ENCODE results near the gene COA8.
"Not testable (repeated sequence)": the region's sequence is repeated elsewhere in the genome, so short reads cannot be mapped to it uniquely, and the experiment has no call there.

Gene COA8, protein sequence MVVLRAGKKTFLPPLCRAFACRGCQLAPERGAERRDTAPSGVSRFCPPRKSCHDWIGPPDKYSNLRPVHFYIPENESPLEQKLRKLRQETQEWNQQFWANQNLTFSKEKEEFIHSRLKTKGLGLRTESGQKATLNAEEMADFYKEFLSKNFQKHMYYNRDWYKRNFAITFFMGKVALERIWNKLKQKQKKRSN

DNA sequence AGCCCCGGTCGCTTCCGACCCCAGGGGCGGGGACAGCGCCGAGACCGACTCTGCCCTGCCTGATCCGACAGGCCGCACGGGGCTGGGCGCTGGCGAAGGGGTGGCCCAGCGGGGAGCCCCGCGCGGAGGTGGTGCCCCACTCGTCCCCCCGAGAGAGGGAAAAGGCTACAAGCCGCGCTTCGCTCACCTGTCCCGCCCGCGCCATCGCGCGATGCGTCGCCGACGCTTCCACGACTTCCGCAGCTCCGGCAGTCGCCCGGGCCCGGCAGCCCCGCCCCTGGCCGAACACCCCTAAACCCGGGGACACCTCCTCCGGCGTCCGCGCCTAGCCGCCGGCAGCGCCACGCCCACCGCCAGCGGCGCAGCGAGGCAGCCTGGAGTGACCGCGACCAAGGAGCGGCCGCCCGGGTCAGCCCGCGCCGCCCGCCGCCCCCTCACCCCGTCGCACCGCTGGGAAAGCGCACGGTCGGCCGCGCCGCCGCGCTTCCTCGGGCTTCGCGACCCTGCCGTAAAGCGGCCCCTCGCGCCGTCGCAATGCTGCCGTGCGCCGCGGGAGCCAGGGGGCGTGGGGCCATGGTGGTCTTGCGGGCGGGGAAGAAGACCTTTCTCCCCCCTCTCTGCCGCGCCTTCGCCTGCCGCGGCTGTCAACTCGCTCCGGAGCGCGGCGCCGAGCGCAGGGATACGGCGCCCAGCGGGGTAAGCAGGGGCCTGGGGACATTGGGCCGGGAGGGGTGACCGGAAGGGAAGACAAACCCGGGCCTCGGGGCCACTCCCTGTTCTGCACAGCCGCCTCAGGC is at the start of gene COA8, which contains the start of gene BAG5:
COA8 (plus strand) TSS at position 532 of the 797 bp plus-strand sequence; CDS start at position 574, 42 bp downstream.
BAG5 (minus strand) TSS at position 229 of the 797 bp plus-strand sequence. CDS start 1,493 bp downstream, outside the sequence.
- DNase-seq: peak; percentile 82 to 84

DNA sequence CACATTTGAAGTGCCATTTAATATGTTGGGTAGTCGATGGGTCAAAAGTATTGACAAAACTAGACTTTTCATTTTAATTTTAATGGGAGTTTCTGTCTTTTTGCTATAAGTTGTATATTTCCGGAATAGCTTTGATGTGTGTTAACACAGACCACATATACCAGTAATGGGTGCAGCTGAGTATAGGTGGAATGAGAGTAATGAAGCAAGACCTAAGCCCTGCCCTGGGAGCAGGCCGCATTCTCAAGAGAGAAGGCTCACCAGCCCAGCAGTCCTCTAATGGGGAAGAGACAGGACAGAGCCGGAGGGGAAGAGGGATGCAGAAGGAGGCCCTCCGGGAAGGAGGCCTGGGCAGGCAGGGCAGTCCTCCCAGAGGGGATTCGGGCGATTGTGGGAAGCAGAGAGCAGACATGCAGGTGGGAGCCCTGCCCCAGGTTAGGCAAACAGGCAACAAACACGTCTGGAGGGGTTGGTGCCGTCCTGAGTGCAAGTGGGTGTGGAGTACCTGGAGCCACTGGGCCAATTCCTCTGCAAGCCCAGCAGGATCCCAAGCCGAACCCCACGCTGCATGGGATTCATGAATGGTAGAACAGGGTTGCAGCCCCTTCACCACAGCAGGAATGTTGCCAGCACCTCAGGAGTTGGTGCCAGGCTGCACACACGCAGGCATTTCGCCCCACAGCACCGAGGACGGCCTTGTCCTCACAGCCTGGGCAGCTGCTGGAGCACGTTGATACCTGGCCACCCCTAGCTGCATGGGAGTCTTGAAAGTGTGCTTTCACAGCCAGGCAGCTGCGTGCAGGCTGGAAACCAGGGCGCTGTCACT is 48.0 kb upstream of the COA8 start:
- DNase-seq: no peak

DNA sequence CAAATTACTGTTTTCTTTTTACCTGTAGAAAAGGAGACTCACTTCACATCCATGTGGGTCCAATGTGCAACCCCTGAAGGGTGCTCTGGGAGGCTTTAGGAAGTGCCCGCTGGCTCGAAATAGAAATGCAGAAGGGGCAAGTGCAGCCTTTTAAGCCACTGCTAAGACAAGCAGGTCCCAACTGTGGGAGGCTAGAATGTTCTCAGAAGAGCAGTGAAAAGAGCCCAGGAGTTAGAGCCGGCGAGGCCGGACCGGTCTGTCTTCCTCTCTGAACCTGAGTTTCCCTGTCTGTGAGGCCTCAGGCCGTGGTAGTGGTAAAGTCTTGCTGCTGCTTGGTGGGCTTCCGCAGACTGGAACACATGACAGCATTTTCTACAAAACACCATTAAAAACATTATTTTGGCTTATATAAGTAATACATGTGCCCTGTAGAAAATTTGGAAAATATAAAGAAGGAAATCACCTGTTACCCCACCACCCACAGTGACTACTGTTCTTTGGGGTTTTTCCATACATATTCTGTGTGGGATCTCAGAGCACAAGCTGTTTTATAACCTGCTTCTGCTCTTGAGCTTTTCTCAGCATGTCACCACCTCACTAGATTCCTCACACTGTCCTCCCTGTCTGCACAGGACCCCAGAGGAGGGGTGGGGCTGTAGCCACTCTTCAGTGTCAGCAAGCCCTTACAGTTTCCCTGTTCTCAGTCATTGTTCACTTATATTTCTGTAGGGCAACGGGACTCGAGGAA is 46.2 kb upstream of the COA8 start:
- no peak for DNase-seq

DNA sequence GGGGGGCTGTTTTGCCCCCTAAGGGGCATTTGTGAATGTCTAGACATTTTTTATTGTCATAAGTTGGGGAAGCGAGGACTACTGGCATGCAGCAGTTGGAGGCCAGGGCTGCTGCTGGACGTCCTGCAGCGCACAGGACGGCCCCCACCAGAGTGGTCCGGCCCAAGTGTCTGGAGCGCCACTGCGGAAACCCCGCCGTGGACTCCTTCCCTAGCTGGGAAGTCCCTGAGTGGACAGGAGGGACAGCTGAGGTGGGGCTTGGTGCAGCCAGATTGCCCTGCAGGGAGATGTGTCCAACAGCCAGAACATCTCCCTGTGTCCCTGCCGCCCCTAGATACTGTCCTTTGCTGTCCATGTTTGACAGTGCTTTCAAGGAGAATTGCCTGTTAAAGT is 45.6 kb upstream of the COA8 start:
- DNase-seq: no peak

DNA sequence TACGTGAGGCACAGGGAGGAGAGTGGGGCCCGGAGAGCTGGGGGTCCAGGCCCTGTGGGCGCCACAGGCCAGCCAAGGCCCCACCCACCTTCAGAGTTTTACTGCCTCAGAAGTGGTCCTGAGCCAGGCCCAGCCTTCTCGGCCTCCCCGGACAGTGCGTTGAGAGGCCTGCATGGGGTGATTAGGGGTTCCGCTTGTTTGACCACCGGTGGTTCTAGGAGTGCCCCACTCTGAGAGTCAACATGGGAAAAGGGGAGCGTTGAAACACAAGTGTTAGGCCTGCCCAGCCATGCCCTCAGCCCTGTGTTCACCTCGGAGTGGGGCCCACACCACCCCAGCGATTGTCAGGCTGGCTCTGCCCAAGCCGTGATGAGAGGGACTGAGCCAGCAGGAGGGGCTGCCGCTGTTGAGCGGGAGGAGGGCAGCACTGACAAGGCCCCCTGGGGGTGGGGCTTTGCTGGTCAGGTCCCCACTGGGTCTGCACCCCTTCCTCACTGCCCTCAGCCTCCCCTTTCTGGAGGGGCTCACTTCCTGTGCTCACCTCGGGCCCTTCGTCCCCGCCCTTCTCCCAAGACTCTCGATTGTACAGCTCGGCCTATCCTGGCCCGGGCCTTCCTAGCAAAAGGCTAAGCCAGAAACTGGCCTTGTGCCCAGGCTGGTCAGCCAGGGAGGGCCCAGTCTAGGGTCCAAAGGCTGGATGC is 44.9 kb upstream of the COA8 start:
- DNase-seq: no peak

DNA sequence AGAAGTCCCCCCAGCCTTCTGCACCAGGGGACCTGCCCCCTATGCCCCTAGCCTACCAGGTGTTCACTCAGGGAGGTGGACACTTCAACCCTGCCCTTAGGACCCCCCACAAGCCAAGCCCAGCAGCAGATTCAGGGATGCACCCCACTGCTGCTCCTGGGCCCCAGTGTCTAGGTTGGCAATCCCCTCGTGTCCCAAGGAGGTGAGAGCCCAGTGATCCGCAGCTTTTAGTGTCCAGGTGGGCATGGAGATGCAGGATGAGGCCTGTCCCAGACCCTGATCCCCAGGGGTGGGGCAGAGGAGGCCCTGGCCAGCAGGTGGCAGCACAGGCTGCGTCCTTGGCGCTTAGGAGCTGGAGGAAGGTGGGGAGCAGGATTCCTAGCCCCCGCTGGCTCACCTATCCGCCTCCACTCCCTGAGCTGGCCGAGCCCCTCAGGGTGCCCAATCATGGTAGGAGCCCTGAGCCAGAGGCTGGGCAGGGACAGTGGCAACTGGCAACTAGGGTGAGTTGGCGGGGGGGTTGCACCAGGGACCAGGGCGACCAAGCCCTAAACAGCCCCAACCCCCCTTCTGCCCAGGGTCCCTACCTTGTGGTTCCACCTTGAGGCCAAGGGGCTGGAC is 44.2 kb upstream of the COA8 start:
- peak; percentile 53 to 60 for DNase-seq

DNA sequence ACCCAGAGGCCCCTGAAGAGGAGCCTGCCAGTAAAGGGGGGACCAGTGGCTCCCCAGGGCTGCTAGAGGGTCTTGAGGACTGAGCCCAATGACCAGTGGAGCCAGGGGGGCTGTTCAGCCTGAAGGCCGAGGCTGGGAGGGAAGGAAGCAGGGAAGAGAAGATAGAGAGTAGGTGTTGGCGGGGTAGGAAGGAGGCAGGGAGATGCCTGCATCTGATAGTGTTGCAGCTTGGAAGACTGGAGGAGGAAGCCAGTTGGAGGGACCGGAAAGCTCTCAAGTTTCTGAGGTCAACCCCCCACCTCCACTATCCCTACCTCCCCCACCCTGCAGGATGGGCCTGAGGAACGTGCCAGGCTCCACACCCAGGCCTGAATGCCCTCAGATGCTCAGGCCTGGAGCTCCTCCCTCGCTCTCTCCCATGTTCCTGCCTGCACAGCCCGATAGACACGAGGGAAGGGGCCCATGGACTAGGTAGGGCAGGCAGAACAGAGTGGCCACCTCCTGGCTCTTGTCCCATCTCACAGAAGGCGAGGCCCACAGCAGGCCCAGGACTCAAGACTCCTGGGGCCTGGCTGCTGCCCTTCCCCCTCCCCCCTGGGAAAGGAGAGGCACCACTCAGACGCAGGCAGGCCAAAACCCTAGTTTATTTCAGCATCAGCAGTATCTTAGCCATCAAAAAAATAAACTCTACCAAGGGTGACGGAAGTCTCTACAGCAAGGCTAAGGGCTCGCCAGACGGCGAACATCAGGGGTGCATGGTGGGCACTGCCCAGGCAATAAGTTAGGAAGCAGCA is 43.5 kb upstream of the COA8 start:
- no peak for DNase-seq

DNA sequence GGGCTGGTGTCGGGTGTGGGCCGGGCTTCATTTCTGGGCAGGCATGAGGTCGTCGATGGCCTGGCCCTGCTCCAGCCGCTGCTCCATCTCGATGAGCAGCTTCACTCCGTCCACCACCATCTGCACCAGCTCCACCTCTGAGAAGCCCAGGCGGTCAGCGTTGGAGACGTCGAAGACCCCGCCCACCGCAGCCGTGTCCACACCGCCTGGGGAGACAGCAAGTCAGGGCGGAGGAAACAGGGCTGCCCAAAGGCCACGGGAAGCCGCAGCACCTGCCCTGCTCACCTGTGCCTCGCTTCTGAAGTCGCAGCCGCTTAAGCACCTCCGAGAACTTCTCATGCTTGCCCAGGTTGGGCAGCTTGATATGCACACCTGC is 42.9 kb upstream of the COA8 start:
- DNase-seq: no peak

DNA sequence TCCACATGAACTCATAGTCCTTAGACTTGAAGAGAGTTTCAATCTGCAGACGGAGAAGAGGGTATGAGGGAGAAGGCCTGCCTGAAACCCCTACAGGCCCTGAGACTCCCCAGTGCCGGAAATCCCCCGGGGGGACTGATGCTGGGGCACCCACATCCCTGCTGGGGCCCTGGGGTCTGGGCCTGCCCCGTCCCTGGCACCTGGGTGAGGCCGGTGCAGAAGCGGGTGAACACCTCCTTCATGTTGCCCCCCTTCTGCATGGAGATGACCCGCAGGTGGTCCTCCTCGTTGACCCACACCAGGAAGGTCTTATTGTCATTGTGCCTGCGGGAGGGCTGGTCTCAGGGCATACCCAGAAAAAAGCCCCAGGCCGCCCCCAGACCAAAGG is 42.5 kb upstream of the COA8 start:
- DNase-seq: no peak

DNA sequence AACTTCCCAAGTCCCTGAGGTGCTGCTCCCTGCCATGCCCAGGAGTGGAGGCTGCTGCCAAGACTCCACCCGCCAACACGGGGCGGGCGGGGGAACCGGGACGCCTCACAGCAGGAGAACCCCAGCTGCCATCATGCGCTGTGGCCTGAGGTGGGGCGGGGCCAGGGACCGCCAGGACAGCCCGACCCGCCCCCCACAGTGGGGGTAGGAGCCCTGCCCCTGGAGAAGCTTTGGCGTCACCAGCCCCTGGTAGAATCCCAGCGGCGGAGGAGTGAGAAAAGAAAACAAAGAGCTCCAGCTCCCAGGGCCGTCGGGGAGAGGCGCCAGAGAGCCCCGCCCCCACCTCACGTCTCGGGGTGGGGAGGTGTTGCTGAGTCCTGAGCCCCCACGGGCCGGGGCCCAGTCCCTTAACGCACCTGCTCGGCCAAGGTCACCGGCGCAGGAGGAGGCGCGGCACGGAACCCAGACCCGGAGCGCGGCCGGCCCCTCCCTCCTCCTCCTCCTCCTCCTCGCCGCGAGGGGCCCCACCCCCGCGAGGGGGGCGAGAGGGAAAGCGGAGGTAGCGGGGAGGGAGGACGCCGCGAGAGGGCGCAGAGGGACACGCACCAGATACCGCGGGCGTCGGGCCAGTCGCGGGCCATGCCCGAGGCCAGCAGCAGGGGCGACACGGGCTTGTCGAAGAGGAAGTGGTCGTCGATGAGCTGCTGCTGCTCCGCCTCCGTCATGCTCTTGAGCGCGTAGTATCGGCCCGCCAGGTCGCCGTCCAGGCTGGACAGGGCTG is 41.9 kb upstream of the COA8 start:
- DNase-seq: peak; percentile 65 to 66

DNA sequence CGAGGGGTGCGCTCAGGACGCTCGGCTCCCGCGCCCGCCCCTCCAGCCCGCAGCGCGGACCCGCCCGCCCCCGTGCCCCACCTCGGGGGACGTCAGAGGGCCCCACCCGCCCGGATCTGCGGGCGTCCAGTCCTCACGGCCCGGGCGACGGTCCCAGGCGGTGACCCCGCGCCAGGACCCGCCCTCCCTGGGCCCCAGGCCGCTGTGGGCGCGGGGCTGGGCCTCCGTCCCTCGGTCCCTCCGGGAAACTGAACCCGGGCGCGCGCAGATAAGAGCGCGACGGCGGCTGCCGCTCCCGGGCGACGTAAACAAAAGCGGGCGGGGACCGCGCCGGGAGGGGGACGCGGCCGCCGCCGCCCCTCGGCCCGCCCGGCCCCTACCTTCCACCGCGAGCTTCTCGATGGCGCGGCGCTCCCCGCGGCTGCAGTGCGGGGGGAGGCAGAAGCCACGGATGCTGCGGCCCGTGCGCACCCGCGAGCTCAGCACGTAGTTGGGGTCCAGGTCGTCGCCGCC is 41.3 kb upstream of the COA8 start:
- DNase-seq: no peak

DNA sequence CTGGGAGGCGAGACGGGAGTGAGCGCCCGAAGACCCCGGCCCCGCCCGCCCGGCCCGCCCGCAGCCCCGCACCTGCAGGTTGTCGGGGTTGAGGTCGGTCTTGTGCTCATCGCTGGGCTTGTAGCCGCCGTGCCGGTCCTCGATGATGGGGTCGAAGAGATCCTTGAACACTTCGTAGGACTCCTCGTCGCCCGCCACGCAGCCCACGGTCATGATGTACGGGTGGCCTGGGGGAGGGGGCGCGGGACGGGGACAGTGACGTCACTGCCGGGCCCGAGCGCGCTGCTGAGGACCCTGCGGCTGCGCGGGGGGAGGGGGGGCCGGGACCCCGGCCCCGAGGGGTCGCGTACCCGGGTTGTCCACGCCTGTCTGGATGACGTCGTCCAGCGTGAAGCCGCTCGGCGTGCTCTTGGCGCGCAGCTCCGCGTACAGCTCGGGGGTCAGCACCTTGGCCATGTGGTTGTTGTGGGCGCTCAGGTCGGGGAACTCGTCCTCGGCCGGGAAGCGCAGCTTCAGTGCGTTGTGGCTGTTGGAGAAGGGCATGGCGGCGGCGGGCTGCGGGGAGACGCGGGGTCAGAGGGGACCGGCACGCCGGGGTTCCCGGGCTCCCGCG is 40.7 kb upstream of the COA8 start:
- DNase-seq: no peak

DNA sequence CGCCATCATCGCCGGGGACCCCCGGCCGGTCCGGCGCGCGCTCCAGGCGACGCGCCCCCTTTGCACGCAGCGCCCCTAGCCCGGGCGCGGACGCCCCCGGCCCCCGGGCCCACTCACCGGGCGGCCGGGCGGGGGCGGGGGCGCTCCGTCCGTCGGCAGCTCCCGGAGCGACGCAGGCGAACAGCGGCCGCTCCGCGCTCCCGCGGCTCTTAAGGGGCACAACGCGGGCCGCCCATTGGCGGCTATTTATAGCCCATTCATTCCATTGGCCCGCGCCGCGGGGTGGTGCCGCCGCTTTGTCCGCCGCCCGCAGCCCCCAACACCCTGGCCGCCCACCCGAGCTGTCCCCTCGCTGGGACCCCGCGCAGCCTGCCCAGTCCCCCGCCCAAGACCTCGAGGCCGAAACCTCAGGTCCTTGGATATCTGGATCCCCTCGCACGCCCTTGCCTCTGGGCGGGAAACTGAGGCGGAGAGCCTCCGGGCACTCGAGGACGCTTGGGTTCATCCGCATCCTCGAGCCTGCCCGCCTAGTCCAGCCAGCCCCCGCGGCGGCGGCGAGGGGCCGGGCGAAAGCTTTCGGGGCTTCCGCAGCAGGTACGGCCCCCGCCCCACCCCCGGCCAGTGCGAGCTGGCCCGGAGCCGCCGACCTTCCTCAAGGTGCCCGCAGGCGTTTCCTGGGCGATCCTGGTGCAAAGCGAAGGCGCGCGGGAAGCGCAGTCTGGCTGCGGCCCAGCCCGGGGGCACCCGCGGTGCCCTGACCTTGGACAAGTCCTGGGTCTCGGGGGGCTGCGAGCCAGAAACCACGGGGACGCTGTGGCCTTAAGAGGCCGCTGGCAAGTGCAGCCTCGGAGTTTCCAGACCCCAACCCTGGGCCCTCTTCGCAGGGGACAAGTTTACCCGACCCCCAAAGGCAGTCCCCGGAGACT is 39.8 kb upstream of the COA8 start, which contains the start of gene CKB:
CKB (minus strand) TSS at position 182 of the 926 bp plus-strand sequence. CDS start 337 bp downstream, outside the sequence.
- no peak for DNase-seq

DNA sequence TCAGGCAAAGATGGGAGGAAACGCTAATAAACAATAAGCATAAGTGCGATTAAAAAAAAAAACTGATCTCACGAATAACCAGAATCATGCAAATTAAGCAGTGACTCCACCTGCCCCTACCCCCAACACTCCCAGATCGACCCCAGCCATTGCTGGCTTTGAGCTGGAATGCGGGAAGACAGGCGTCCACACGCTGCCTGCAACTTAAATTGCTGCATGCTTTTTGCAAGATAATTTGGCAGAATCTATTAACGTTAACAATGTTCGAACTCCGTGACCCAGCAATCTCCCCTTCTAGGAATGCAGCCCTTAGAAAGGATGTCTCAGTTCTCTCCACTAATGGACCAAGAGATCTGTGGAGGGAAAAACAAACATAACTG is 39.2 kb upstream of the COA8 start:
- no peak for DNase-seq

DNA sequence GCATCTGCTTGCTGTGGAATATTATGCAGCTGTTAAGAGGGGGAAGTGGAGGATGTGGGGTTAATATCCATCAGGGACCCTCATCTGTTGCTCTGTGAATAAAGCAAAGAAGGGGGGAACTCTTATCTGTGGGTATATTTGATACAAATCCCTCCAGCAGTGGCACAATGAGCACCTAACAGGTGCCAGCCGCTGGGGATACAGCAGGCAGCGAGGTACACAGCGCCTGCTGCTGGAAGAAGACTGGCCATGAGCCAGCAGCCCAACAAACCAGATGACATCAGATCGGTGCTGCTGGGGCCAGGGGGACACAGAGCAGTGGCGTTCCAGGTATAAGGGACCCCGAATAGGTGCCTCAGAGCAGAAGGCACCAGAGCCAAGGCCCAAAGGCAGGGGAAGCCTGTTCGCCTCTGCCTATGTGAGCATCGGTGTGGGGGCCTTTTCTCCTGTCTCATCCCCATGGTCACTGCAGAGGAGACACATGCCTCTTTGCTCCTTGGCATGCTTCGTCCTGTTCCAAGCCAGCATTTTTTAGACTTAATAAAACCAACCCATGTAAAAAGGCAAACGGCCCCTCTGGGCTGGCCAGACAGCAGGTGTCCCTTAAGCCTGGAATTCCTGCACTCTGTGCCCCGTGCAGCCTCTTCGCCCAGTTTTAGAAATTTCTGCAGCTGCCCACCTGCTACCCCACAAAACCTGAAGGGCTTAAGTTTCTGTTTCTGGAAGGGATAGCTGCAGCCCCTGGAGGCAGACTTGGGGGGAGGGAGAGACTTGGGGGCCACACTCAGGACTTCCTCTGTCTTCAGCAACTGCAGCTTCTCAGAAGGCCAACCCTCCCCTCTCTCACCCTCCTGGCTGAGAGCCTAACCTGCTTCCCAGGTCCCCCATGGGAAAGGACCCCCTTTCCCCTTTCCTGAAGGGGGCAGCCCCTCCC is 38.5 kb upstream of the COA8 start:
- no peak for DNase-seq

DNA sequence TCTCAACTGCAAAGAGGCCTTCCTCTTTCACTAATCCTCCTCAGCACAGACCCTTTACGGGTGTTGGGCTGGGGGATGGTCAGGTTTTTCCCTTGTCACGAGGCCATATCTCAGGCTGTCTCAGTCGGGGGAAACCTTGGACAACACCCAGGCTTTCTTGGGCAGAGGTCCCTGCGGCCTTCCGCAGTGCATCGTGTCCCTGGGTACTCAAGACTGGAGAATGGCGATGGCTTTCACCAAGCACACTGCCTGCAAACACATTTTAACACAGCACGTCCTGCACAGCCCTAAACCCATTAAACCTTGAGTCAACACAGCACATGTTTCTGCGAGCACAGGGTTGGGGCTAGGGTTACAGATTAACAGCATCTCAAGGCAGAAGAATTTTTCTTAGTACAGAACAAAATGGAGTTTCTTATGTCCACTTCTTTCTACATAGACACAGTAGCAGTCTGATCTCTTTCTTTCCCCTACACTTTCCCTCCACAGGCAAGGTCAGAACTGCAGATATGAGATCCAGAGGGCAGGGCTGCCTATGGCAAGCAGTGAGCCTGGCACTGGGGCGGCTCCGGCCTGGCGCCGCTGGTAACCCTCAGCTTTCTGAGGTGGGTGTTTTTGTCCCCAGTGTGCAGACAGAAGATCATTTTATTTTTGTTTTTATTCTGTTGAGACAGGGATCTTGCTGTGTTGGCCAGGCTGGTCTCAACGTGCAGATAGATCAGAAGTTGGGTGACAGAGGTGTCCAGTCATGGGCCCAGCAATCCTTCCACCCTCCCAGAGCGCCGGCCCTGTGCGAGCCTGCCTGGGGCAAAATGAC is 37.1 kb upstream of the COA8 start:
- not testable (repeated sequence) for DNase-seq

All from activated CD4-positive, alpha-beta T cell treated with anti-CD3 and anti-CD28 coated beads for 4 hours (primary cell).